IMR-90 (cell line): ENCODE measurements around the gene EPN3. TPM values are rescaled to one million over a fixed set of nuclear protein-coding genes. Genes with fewer than 3 reads are reported as not detected.
A peak's percentile ranks its signal among the peaks of the same experiment; 100 is the strongest.

Source experiments
- ATAC-seq: fragments of 200-7000 bp; cut with Tn5 transposase; 2 replicates; pipeline ENCODE4 v1.9.1; 2020; ENCODE audit warnings: low read depth, mild to moderate bottlenecking, moderate library complexity
- BruUV-seq: library from RNA; stranded (reverse); fragments of 400-500 nt; replicated peaks from 2 replicates; lab custom pipeline; 2021; lab: Mats Ljungman, UMichigan
- CTCF ChIA-PET: fragments of 300-600 bp; formaldehyde crosslinking; extraction: SDS; loops from one replicate; lab custom pipeline; 2021; ENCODE audit warnings: antibody characterized with exemption; lab: Yijun Ruan, JAX
- POLR2A ChIA-PET: fragments of 300-600 bp; sonication (Branson Sonifier 250); formaldehyde crosslinking; loops from one replicate; lab custom pipeline; 2022; ENCODE audit warnings: antibody characterized with exemption; ENCODE audit not compliant: unreplicated experiment; lab: Charles Lee
- DNase-seq: peaks from one replicate; pipeline ENCODE4 v3.0.0; 2013
- H2AFZ ChIP-seq: replicated peaks from 2 replicates; pipeline ENCODE3; 2013; ENCODE audit warnings: low read length, mild to moderate bottlenecking; ENCODE audit not compliant: poor library complexity
- H2AK5ac ChIP-seq: 2 replicates; pipeline ENCODE4 v1.6.1; 2013; ENCODE audit warnings: low read depth, low read length, inconsistent platforms
- H2AK9ac ChIP-seq: replicated peaks from 2 replicates; pipeline ENCODE3; 2013; ENCODE audit warnings: mild to moderate bottlenecking, low read depth, low read length, moderate library complexity; ENCODE audit not compliant: poor library complexity
- H2BK120ac ChIP-seq: 2 replicates; pipeline ENCODE4 v1.6.1; 2013; ENCODE audit warnings: low read depth, low read length, inconsistent platforms
- H2BK15ac ChIP-seq: 3 replicates; pipeline ENCODE4 v1.6.1; 2013; ENCODE audit warnings: low read depth, low read length, inconsistent platforms
- H2BK20ac ChIP-seq: 2 replicates; pipeline ENCODE4 v1.6.1; 2013; ENCODE audit warnings: low read depth, mild to moderate bottlenecking, inconsistent platforms, low read length, moderate library complexity
- H2BK5ac ChIP-seq: 2 replicates; pipeline ENCODE4 v1.6.1; 2013; ENCODE audit warnings: mild to moderate bottlenecking, low read depth, low read length, inconsistent platforms; ENCODE audit not compliant: poor library complexity, severe bottlenecking
- H3K14ac ChIP-seq: replicated peaks from 2 replicates; pipeline ENCODE4 v1.6.1; 2013; ENCODE audit warnings: low read depth, low read length, inconsistent platforms
- H3K18ac ChIP-seq: 2 replicates; pipeline ENCODE4 v1.6.1; 2013; ENCODE audit warnings: low read depth, low read length, control low read depth
- H3K23ac ChIP-seq: 2 replicates; pipeline ENCODE4 v1.6.1; 2013; ENCODE audit warnings: low read depth, low read length, inconsistent platforms
- H3K27ac ChIP-seq: 2 replicates; pipeline ENCODE4 v1.5.1; 2013; ENCODE audit warnings: mild to moderate bottlenecking, control low read depth, low read length; ENCODE audit not compliant: insufficient read depth
- H3K27me3 ChIP-seq: 2 replicates; pipeline ENCODE4 v1.6.1; 2013; ENCODE audit warnings: low read length; ENCODE audit not compliant: control insufficient read depth, insufficient read depth
- H3K36me3 ChIP-seq: 2 replicates; pipeline ENCODE4 v1.6.1; 2013; ENCODE audit warnings: low read length, mixed read lengths; ENCODE audit not compliant: control insufficient read depth, insufficient read depth
- H3K4ac ChIP-seq: 2 replicates; pipeline ENCODE4 v1.6.1; 2013; ENCODE audit warnings: low read depth, low read length, inconsistent platforms
- H3K4me1 ChIP-seq: 2 replicates; pipeline ENCODE4 v1.6.1; 2013; ENCODE audit warnings: low read length, mixed read lengths; ENCODE audit not compliant: control insufficient read depth, insufficient read depth
- H3K4me2 ChIP-seq: 2 replicates; pipeline ENCODE4 v1.6.1; 2013; ENCODE audit warnings: low read depth, mild to moderate bottlenecking, control low read depth, low read length, moderate library complexity
- H3K4me3 ChIP-seq: 2 replicates; pipeline ENCODE4 v1.5.1; 2013; ENCODE audit warnings: low read depth, mild to moderate bottlenecking, control low read depth, low read length, moderate library complexity; ENCODE audit not compliant: insufficient read depth
- H3K56ac ChIP-seq: 2 replicates; pipeline ENCODE4 v1.6.1; 2013; ENCODE audit warnings: low read length, inconsistent platforms; ENCODE audit not compliant: insufficient read depth; ENCODE audit errors: extremely low read depth
- H3K79me1 ChIP-seq, 2 experiments: 2 replicates each; pipeline ENCODE4 v1.6.1; 2013; ENCODE audit warnings: low read length in 2 of 2, inconsistent platforms in 1 of 2, low read depth in 1 of 2
- H3K9ac ChIP-seq: 2 replicates; pipeline ENCODE4 v1.6.1; 2013; ENCODE audit warnings: low read depth, low read length, control low read depth
- H3K9me1 ChIP-seq: 2 replicates; pipeline ENCODE4 v1.6.1; 2013; ENCODE audit warnings: low read length, inconsistent platforms; ENCODE audit not compliant: insufficient read depth
- H3K9me3 ChIP-seq: 2 replicates; pipeline ENCODE4 v1.6.1; 2013; ENCODE audit warnings: low read length; ENCODE audit not compliant: control insufficient read depth, insufficient read depth
- H4K20me1 ChIP-seq: 2 replicates; pipeline ENCODE4 v1.6.1; 2013; ENCODE audit warnings: low read length, inconsistent platforms; ENCODE audit not compliant: insufficient read depth
- H4K5ac ChIP-seq: 2 replicates; pipeline ENCODE4 v1.6.1; 2013; ENCODE audit warnings: mild to moderate bottlenecking, low read depth, low read length, control low read depth
- H4K8ac ChIP-seq, 2 experiments: 2 replicates each; pipeline ENCODE4 v1.6.1; 2013; ENCODE audit warnings: low read depth in 2 of 2, low read length in 2 of 2, control low read depth in 1 of 2, inconsistent platforms in 1 of 2
- H4K91ac ChIP-seq: 2 replicates; pipeline ENCODE4 v1.6.1; 2013; ENCODE audit warnings: low read depth, low read length, inconsistent platforms; ENCODE audit not compliant: insufficient read depth
- BHLHE40 ChIP-seq: fragments of 150-350 bp; IDR thresholded peaks from 2 replicates; pipeline ENCODE4 v1.6.1; 2016; ENCODE audit warnings: mild to moderate bottlenecking, low read depth, low read length
- CEBPB ChIP-seq: IDR thresholded peaks from 2 replicates; pipeline ENCODE4 v1.6.1; 2012; ENCODE audit warnings: low read depth, low read length, improper control_type of control experiment
- CHD1 ChIP-seq: IDR thresholded peaks from 2 replicates; pipeline ENCODE4 v1.6.1; 2012; ENCODE audit warnings: low read depth, low read length, improper control_type of control experiment
- FOS ChIP-seq: fragments of 150-350 bp; IDR thresholded peaks from 2 replicates; pipeline ENCODE4 v1.6.1; 2016; ENCODE audit warnings: low read depth, low read length
- MAFK ChIP-seq: IDR thresholded peaks from 2 replicates; pipeline ENCODE4 v1.6.1; 2012; ENCODE audit warnings: low read depth, low read length, improper control_type of control experiment
- MAZ ChIP-seq: IDR thresholded peaks from 2 replicates; pipeline ENCODE4 v1.6.1; 2012; ENCODE audit warnings: low read depth, mild to moderate bottlenecking, low read length, improper control_type of control experiment, moderate library complexity, borderline replicate concordance
- MXI1 ChIP-seq: IDR thresholded peaks from 2 replicates; pipeline ENCODE4 v1.6.1; 2012; ENCODE audit warnings: low read depth, mild to moderate bottlenecking, low read length, moderate library complexity, borderline replicate concordance
- NFE2L2 ChIP-seq: fragments of 150-350 bp; IDR thresholded peaks from 2 replicates; pipeline ENCODE4 v1.6.1; 2016; ENCODE audit warnings: low read depth, mild to moderate bottlenecking, low read length
- POLR2A ChIP-seq: IDR thresholded peaks from 2 replicates; pipeline ENCODE4 v1.6.1; 2012; ENCODE audit warnings: mild to moderate bottlenecking, low read depth, low read length
- RAD21 ChIP-seq: IDR thresholded peaks from 2 replicates; pipeline ENCODE4 v1.6.1; 2012; ENCODE audit warnings: low read length, improper control_type of control experiment
- RCOR1 ChIP-seq: IDR thresholded peaks from 2 replicates; pipeline ENCODE4 v1.6.1; 2012; ENCODE audit warnings: mild to moderate bottlenecking, low read length, improper control_type of control experiment; ENCODE audit not compliant: insufficient replicate concordance
- RFX5 ChIP-seq: IDR thresholded peaks from 2 replicates; pipeline ENCODE4 v1.8.0; 2012; ENCODE audit warnings: low read depth, mild to moderate bottlenecking, low read length, moderate library complexity
- SMC3 ChIP-seq: fragments of 150-350 bp; IDR thresholded peaks from 2 replicates; pipeline ENCODE4 v1.6.1; 2016; ENCODE audit warnings: low read depth, mild to moderate bottlenecking, antibody characterized with exemption, low read length, moderate library complexity
- WGBS, 2 experiments: methylation state at CpG; one replicate each; pipeline versions ENCODE4 v1.1.5 to v1.1.7; 2013; ENCODE audit warnings: missing lambda C conversion rate in 2 of 2; ENCODE audit not compliant: insufficient read length in 1 of 2; ENCODE audit errors: extremely low coverage in 2 of 2; 5-methylcytosine and 5-hydroxymethylcytosine counted together
- dilution Hi-C: fragments of 300-500 bp; cut with HindIII; formaldehyde crosslinking; loops from one replicate; pipeline ENCODE4 v1.14.3; 2018; ENCODE audit warnings: low sequenced_read_pairs; ENCODE audit not compliant: unreplicated experiment
- in situ Hi-C: fragments of 300-500 bp; cut with MboI; formaldehyde crosslinking; loops from 3 replicates; pipeline ENCODE4 v1.14.3; 2019; ENCODE audit warnings: low sequenced_read_pairs, inconsistent platforms, mixed read lengths
- intact Hi-C: fragments of 100-400 bp; cut with micrococcal nuclease; formaldehyde crosslinking; loops from 2 replicates; pipeline ENCODE4 v1.10.0; 2022
- polyA plus RNA-seq, 3 experiments: library from polyadenylated mRNA; depleted of rRNA; stranded (reverse); fragments of >200 nt; gene quantifications; 2 replicates each; pipeline ENCODE4 v1.2.3, GENCODE V29; 2012; ENCODE audit warnings: low replicate concordance in 1 of 3
- total RNA-seq: library from RNA; depleted of rRNA; stranded (reverse); fragments of >200 nt; gene quantifications from 2 replicates; pipeline ENCODE4 v1.2.3, GENCODE V29; 2012
- TF ChIP-seq, protein P1 (sequence below): fragments of 150-350 bp; IDR thresholded peaks from 2 replicates; pipeline ENCODE4 v1.6.1; 2016; ENCODE audit warnings: low read depth, mild to moderate bottlenecking, low read length, moderate library complexity, borderline replicate concordance
- TF ChIP-seq, protein P2 (sequence below): conservative IDR thresholded peaks from 2 replicates; pipeline ENCODE4 v1.5.1; 2012; ENCODE audit warnings: mild to moderate bottlenecking, low read depth, low read length, improper control_type of control experiment
- TF ChIP-seq, protein P3 (sequence below): fragments of 150-350 bp; IDR thresholded peaks from 2 replicates; pipeline ENCODE4 v1.6.1; 2017; ENCODE audit warnings: mild to moderate bottlenecking, antibody characterized with exemption, low read length, low read depth

Gene EPN3
- total and polyA plus RNA-seq, 2 of the 4 experiments (the other 2 are of a cell fraction): 0.09 TPM; not detected in 1

DNA sequence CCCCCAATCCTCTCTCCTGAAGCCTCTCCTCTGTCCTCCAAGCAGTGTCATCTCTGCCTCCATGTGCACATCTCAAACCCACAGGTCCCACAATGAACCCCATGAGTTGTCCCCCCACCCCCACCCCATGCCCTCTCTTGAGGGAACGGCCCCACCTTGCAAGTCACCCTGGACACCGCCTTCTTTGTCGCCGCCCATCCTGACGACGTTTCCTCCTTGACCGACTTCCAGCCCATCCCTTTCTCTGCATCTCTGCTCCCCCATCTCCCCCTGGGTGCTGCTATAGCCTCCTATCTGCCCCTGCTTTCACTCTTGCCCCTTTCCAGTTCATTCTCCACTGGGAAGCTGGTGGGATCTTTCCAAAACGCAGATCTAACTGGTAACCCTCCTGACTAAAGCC lies 12.8 kb downstream of the EPN3 start:
- Histone ChIP-seq H3K27me3 (no peaks in the 10 kb centered on the region), H2AK5ac (0 out of 2 replicates have a peak overlapping the region, but pooled peaks have one; percentile 27), H3K9ac (no peak overlapping the region), H3K14ac (no peak overlapping the region), H3K27ac (no peak overlapping the region), H3K36me3 (peaks cover 10% of the 10 kb centered on the region; the same call in 1 of the 2 replicates), H3K23ac (no peak overlapping the region), H3K79me1 (peaks cover 0 to 18% of the 10 kb centered on the region in 2 experiments; a peak in 2 of 4 replicates), H2AFZ (no peak overlapping the region), H3K9me1 (peaks cover 9% of the 10 kb centered on the region), H3K18ac (no peak overlapping the region), H2BK120ac (no peak overlapping the region), H4K8ac (no peak overlapping the region), H3K4me1 (peaks cover 19% of the 10 kb centered on the region), H3K4me2 (no peak overlapping the region), H3K4me3 (no peak overlapping the region), H3K56ac (no peak overlapping the region), H3K4ac (no peak overlapping the region), H2BK5ac (no peak overlapping the region), H2BK20ac (no peak overlapping the region), H4K20me1 (no peaks in the 10 kb centered on the region), H4K5ac (no peak overlapping the region), H4K91ac (no peak overlapping the region), H3K9me3 (no peaks in the 10 kb centered on the region), H2BK15ac (no peak overlapping the region), H2AK9ac (no peak overlapping the region)
- CTCF ChIA-PET: no interaction called here
- DNase-seq (no peak), ATAC-seq (no peak)
- WGBS, 2 experiments: 80% methylated on average over 3 of the region's 8 CpGs; no CpG with 5 or more reads in 1 of the 2 experiments
- in situ Hi-C loops: loop anchor here (5.0 to 10.0 kb wide), 4 partner anchors 82 to 409 kb away; no protein-coding TSS in a partner anchor
- dilution Hi-C loops: no loop called here
- POLR2A ChIA-PET: no interaction called here
- intact Hi-C loops: loop anchor here (10.0 kb wide), 1 partner anchor 409 kb away; no protein-coding TSS in a partner anchor
- no peak for TF ChIP-seq NFE2L2
- no peak for TF ChIP-seq MXI1
- TF ChIP-seq CEBPB: no peak
- TF ChIP-seq RFX5: no peak
- no peak for TF ChIP-seq SMC3
- TF ChIP-seq, protein P1, sequence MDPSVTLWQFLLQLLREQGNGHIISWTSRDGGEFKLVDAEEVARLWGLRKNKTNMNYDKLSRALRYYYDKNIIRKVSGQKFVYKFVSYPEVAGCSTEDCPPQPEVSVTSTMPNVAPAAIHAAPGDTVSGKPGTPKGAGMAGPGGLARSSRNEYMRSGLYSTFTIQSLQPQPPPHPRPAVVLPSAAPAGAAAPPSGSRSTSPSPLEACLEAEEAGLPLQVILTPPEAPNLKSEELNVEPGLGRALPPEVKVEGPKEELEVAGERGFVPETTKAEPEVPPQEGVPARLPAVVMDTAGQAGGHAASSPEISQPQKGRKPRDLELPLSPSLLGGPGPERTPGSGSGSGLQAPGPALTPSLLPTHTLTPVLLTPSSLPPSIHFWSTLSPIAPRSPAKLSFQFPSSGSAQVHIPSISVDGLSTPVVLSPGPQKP: no peak
- TF ChIP-seq RCOR1: no peak
- no peak for TF ChIP-seq CHD1
- TF ChIP-seq POLR2A: no peak
- TF ChIP-seq BHLHE40: no peak
- TF ChIP-seq, protein P2, sequence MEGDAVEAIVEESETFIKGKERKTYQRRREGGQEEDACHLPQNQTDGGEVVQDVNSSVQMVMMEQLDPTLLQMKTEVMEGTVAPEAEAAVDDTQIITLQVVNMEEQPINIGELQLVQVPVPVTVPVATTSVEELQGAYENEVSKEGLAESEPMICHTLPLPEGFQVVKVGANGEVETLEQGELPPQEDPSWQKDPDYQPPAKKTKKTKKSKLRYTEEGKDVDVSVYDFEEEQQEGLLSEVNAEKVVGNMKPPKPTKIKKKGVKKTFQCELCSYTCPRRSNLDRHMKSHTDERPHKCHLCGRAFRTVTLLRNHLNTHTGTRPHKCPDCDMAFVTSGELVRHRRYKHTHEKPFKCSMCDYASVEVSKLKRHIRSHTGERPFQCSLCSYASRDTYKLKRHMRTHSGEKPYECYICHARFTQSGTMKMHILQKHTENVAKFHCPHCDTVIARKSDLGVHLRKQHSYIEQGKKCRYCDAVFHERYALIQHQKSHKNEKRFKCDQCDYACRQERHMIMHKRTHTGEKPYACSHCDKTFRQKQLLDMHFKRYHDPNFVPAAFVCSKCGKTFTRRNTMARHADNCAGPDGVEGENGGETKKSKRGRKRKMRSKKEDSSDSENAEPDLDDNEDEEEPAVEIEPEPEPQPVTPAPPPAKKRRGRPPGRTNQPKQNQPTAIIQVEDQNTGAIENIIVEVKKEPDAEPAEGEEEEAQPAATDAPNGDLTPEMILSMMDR: no peak
- TF ChIP-seq, protein P3, sequence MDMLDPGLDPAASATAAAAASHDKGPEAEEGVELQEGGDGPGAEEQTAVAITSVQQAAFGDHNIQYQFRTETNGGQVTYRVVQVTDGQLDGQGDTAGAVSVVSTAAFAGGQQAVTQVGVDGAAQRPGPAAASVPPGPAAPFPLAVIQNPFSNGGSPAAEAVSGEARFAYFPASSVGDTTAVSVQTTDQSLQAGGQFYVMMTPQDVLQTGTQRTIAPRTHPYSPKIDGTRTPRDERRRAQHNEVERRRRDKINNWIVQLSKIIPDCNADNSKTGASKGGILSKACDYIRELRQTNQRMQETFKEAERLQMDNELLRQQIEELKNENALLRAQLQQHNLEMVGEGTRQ: no peak
- no peak for TF ChIP-seq MAFK
- TF ChIP-seq FOS: no peak
- no peak for TF ChIP-seq MAZ
- TF ChIP-seq RAD21: no peak
- no TSS peak for BruUV-seq
